Measurements from ENCODE around the gene CD8A. TPM values are rescaled to one million over a fixed set of nuclear protein-coding genes. Genes with fewer than 3 reads are reported as not detected.
A peak's percentile ranks its signal among the peaks of the same experiment; 100 is the strongest.

The CD8A gene
- total RNA-seq, 1 donor from 2014 or later = 5.5 TPM

DNA sequence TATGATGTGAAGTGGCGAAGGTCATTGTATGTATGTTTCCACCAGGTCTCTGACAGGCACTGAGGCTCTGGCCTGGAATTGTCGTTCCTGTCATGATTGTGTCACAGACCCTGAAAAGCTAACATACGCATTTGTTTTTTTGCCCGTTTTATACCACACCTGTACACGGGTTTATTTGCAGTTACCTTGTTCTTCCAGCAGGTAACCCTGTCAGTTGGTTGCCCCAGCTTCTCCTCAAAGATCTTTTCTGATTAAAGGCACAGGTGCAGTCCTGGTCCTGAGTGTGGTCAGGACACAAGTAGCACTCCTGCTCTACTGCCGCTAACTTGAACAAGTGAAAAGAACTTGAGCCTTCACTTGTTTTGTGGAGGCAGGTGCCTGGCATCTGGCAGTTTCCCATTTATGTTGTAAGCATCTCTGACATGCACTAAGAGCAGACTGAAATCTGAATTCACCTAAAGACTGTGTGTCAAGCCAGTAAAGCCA lies 19.9 kb downstream of the CD8A start:
- DNase-seq = no peak

DNA sequence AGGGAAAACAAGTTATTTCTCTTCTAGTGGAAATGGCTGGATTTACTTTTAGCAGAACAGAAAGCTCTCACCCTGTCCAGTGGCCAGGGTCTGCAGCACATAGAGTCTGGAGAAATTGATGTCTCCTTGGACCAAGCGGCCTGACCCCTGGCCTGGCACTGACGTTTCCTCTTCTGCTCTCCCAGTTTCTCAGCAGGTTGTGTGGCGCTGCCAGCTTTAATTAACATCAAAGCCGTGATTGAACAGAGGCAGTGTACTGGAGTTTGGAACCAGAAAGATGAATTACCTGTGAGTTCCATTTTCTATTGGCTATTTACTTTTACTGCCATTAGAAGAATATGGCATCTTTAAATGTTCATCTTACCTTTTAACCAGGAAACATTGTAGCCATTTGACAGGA lies 20.9 kb downstream of the CD8A start:
- Histone ChIP-seq H3K4me3 (no peak overlapping the region), H3K4me1 (peaks cover 12% of the 10 kb centered on the region), H3K27ac (no peak overlapping the region), H3K36me3 (peaks cover 76% of the 10 kb centered on the region), H3K27me3 (ENCODE audit: low read depth) (no peaks in the 10 kb centered on the region), H3K9me3 (no peaks in the 10 kb centered on the region)
- intact Hi-C loops (cut with DNase I) = no loop called here
- DNase-seq (no peak), ATAC-seq (no peak)
- TF ChIP-seq, protein P1, sequence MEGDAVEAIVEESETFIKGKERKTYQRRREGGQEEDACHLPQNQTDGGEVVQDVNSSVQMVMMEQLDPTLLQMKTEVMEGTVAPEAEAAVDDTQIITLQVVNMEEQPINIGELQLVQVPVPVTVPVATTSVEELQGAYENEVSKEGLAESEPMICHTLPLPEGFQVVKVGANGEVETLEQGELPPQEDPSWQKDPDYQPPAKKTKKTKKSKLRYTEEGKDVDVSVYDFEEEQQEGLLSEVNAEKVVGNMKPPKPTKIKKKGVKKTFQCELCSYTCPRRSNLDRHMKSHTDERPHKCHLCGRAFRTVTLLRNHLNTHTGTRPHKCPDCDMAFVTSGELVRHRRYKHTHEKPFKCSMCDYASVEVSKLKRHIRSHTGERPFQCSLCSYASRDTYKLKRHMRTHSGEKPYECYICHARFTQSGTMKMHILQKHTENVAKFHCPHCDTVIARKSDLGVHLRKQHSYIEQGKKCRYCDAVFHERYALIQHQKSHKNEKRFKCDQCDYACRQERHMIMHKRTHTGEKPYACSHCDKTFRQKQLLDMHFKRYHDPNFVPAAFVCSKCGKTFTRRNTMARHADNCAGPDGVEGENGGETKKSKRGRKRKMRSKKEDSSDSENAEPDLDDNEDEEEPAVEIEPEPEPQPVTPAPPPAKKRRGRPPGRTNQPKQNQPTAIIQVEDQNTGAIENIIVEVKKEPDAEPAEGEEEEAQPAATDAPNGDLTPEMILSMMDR (IDR thresholded peaks at IDR 0.05) = no peak

More for the DNA sequence above, 19.9 kb downstream of the CD8A start:
- peaks cover 12% of the 10 kb centered on the region for H3K4me1 ChIP-seq
- ATAC-seq = no peak
- no peak overlapping the region for H3K27ac ChIP-seq
- intact Hi-C loops (cut with DNase I) = no loop called here
- H3K4me3 ChIP-seq = no peak overlapping the region
- H3K27me3 ChIP-seq (ENCODE audit: low read depth) = no peaks in the 10 kb centered on the region
- TF ChIP-seq, protein P1 (IDR thresholded peaks at IDR 0.05) = no peak
- H3K36me3 ChIP-seq = peaks cover 80% of the 10 kb centered on the region
- H3K9me3 ChIP-seq = no peaks in the 10 kb centered on the region

DNA sequence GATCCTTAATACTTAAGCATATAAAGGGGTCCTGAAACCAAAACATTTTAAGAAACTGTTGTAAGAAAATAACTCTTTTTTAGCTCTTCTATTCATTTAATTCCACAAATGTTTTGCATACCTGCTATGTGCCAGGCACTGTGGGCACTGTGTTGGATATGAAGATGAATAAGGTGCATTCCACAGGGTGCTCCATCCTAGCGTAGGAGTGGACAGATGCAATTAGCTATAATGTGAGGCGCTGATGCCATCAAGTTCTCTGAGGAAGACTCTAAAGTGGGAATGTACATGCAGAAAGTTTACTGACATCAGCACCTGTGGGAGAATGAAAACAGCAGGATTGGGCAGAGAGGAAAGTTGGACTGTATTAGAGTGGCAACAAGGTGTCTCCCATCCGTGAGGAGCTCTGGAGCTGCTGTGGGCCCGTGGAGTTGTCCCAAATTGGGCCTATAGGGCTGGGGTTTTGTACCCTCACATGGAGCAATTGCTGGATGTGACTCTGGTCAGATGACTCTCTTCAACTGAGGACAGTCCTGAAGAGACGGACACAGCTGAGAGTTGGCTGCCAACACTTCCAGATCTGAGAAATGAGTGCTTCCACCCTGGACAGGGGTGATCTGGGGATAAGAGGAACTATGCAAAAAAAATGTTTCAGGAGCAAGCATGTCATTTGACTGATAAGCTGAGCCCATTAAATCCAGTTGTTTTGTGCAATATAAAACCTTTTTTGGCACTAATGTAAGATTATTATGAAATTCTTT lies 22.3 kb downstream of the CD8A start:
- H3K4me1 ChIP-seq = peaks cover 12% of the 10 kb centered on the region
- peak; percentile 29 to 45 for ATAC-seq
- H3K36me3 ChIP-seq = peaks cover 62% of the 10 kb centered on the region
- DNase-seq = no peak
- intact Hi-C loops (cut with DNase I) = no loop called here
- H3K4me3 ChIP-seq = no peak overlapping the region
- TF ChIP-seq, protein P1 (IDR thresholded peaks at IDR 0.05) = no peak
- no peak overlapping the region for H3K27ac ChIP-seq
- no peaks in the 10 kb centered on the region for H3K9me3 ChIP-seq
- no peaks in the 10 kb centered on the region for H3K27me3 ChIP-seq (ENCODE audit: low read depth)

DNA sequence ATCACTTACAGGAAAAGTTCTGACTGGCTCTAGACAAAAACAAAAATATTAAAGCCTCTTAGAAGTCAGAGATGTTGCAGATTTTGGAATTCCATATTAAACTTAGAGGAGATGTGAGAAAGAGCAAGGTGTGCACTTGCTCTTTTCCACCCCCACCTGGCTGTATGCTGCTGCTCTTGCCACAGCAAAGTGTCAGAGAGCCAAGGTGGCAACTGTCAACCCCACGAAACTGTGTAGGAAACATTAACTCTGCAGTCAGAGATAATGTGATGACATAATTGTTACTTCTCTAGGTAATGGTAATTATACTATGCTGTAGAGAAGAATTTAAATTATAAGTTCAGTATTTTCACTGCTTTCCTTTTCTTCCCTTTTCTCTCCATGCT lies 25.4 kb downstream of the CD8A start:
- Histone ChIP-seq H3K4me3 (no peak overlapping the region), H3K36me3 (peaks cover 31% of the 10 kb centered on the region), H3K27ac (no peak overlapping the region), H3K4me1 (peaks cover 12% of the 10 kb centered on the region), H3K9me3 (no peaks in the 10 kb centered on the region), H3K27me3 (ENCODE audit: low read depth) (no peaks in the 10 kb centered on the region)
- DNase-seq (no peak), ATAC-seq (no peak)
- intact Hi-C loops (cut with DNase I) = no loop called here
- TF ChIP-seq, protein P1 (IDR thresholded peaks at IDR 0.05) = no peak

DNA sequence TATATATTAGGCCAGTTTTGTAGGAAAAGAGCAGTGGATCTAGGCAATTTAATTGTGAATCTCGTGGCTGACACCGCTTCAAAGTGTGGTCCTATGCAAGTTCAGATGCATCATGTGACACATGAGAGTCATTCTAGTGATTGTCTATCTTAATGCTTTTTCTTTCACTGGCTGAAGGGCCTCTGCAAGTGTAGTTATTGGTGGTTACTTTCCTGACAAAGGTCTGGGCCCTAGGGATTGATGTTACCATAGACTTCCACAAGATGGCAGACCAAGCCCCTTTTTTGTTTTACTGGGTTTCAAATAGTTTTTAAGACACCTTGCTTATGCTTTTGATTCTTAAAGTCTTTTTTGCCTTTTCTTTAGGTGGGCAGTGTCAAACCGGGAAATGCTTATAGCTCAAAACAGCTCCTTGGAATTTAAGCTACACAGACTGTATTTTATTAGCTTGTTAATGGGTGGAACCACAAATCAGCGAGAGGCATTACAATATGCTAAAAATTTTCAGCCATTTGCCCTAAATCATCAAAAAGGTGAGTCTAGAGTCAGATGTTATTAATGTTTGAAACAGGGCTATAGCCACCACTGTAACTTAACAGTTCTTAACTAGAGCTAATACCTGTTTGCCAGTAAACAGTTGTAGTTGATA lies 25.9 kb downstream of the CD8A start:
- H3K4me3 ChIP-seq = no peak overlapping the region
- no peaks in the 10 kb centered on the region for H3K9me3 ChIP-seq
- DNase-seq (no peak), ATAC-seq (peak; percentile 45 to 65)
- H3K4me1 ChIP-seq = peaks cover 12% of the 10 kb centered on the region
- H3K36me3 ChIP-seq = peaks cover 26% of the 10 kb centered on the region
- H3K27me3 ChIP-seq (ENCODE audit: low read depth) = no peaks in the 10 kb centered on the region
- H3K27ac ChIP-seq = no peak overlapping the region
- TF ChIP-seq, protein P1 (IDR thresholded peaks at IDR 0.05) = peak; percentile 70
- intact Hi-C loops (cut with DNase I) = no loop called here

Measured in lower lobe of right lung (tissue), 2 donors.